Measurements from ENCODE around the gene MPG. TPM values are rescaled to one million over a fixed set of nuclear protein-coding genes. Genes with fewer than 3 reads are reported as not detected.

The MPG gene
- total RNA-seq, 1 experiment from 2014 or later = 181 TPM

GRCh38 chr16:59440-60059 lies 18.5 kb upstream of the MPG start:
- Histone ChIP-seq H3K4me3 (ENCODE audit: insufficient read depth, low read depth, low read length) (no peak overlapping the region), H3K36me3 (replicated peaks; ENCODE audit: control insufficient read depth, insufficient read depth, low read length) (peaks cover 30% of the 10 kb centered on the region), H3K27me3 (ENCODE audit: control insufficient read depth, insufficient read depth, low read length) (no peaks in the 10 kb centered on the region)
- DNase-seq = no peak

GRCh38 chr16:60166-60565 lies 17.9 kb upstream of the MPG start:
- Histone ChIP-seq H3K36me3 (replicated peaks; ENCODE audit: control insufficient read depth, insufficient read depth, low read length) (peaks cover 30% of the 10 kb centered on the region), H3K27me3 (ENCODE audit: control insufficient read depth, insufficient read depth, low read length) (no peaks in the 10 kb centered on the region)
- no peak for DNase-seq

GRCh38 chr16:60929-61878 lies 16.8 kb upstream of the MPG start:
- Histone ChIP-seq H3K27me3 (ENCODE audit: control insufficient read depth, insufficient read depth, low read length) (no peaks in the 10 kb centered on the region), H3K36me3 (replicated peaks; ENCODE audit: control insufficient read depth, insufficient read depth, low read length) (peaks cover 22% of the 10 kb centered on the region), H3K4me3 (ENCODE audit: insufficient read depth, low read depth, low read length) (no peak overlapping the region)
- peak; percentile 83 for DNase-seq

More at GRCh38 chr16:60166-60565, 17.9 kb upstream of the MPG start:
- no peak overlapping the region for H3K4me3 ChIP-seq (ENCODE audit: insufficient read depth, low read depth, low read length)

- no peak overlapping the region for H3K4me3 ChIP-seq (ENCODE audit: insufficient read depth, low read depth, low read length)
- H3K36me3 ChIP-seq (replicated peaks; ENCODE audit: control insufficient read depth, insufficient read depth, low read length) = peaks cover 15% of the 10 kb centered on the region
- H3K27me3 ChIP-seq (ENCODE audit: control insufficient read depth, insufficient read depth, low read length) = no peaks in the 10 kb centered on the region
- no peak for DNase-seq
Measured at GRCh38 chr16:61879-62281, 16.1 kb upstream of the MPG start.

- H3K4me3 ChIP-seq (ENCODE audit: insufficient read depth, low read depth, low read length) = no peak overlapping the region
- peaks cover 15% of the 10 kb centered on the region for H3K36me3 ChIP-seq (replicated peaks; ENCODE audit: control insufficient read depth, insufficient read depth, low read length)
- DNase-seq = no peak
- H3K27me3 ChIP-seq (ENCODE audit: control insufficient read depth, insufficient read depth, low read length) = no peaks in the 10 kb centered on the region
Measured at GRCh38 chr16:62283-62967, 15.6 kb upstream of the MPG start.

- DNase-seq = no peak
- Histone ChIP-seq H3K27me3 (ENCODE audit: control insufficient read depth, insufficient read depth, low read length) (no peaks in the 10 kb centered on the region), H3K4me3 (ENCODE audit: insufficient read depth, low read depth, low read length) (no peak overlapping the region), H3K36me3 (replicated peaks; ENCODE audit: control insufficient read depth, insufficient read depth, low read length) (peaks cover 12% of the 10 kb centered on the region)
Measured at GRCh38 chr16:62968-63391, 15.0 kb upstream of the MPG start.

GRCh38 chr16:63466-63865 lies 14.6 kb upstream of the MPG start:
- H3K4me3 ChIP-seq (ENCODE audit: insufficient read depth, low read depth, low read length) = no peak overlapping the region
- H3K36me3 ChIP-seq (replicated peaks; ENCODE audit: control insufficient read depth, insufficient read depth, low read length) = peaks cover 12% of the 10 kb centered on the region
- no peaks in the 10 kb centered on the region for H3K27me3 ChIP-seq (ENCODE audit: control insufficient read depth, insufficient read depth, low read length)
- DNase-seq = no peak

- no peaks in the 10 kb centered on the region for H3K27me3 ChIP-seq (ENCODE audit: control insufficient read depth, insufficient read depth, low read length)
- no peak overlapping the region for H3K4me3 ChIP-seq (ENCODE audit: insufficient read depth, low read depth, low read length)
- peaks cover 9% of the 10 kb centered on the region for H3K36me3 ChIP-seq (replicated peaks; ENCODE audit: control insufficient read depth, insufficient read depth, low read length)
- no peak for DNase-seq
Measured at GRCh38 chr16:63998-64913, 13.8 kb upstream of the MPG start.

GRCh38 chr16:64914-65255 lies 13.1 kb upstream of the MPG start:
- no peak for DNase-seq

GRCh38 chr16:65745-66144 lies 12.3 kb upstream of the MPG start:
- no peaks in the 10 kb centered on the region for H3K27me3 ChIP-seq (ENCODE audit: control insufficient read depth, insufficient read depth, low read length)
- H3K4me3 ChIP-seq (ENCODE audit: insufficient read depth, low read depth, low read length) = no peak overlapping the region
- peak; percentile 96 for DNase-seq
- peaks cover 7% of the 10 kb centered on the region for H3K36me3 ChIP-seq (replicated peaks; ENCODE audit: control insufficient read depth, insufficient read depth, low read length)

More at GRCh38 chr16:64914-65255, 13.1 kb upstream of the MPG start:
- Histone ChIP-seq H3K4me3 (ENCODE audit: insufficient read depth, low read depth, low read length) (no peak overlapping the region), H3K27me3 (ENCODE audit: control insufficient read depth, insufficient read depth, low read length) (no peaks in the 10 kb centered on the region), H3K36me3 (replicated peaks; ENCODE audit: control insufficient read depth, insufficient read depth, low read length) (peaks cover 8% of the 10 kb centered on the region)

- Histone ChIP-seq H3K4me3 (ENCODE audit: insufficient read depth, low read depth, low read length) (no peak overlapping the region), H3K36me3 (replicated peaks; ENCODE audit: control insufficient read depth, insufficient read depth, low read length) (peaks cover 7% of the 10 kb centered on the region), H3K27me3 (ENCODE audit: control insufficient read depth, insufficient read depth, low read length) (no peaks in the 10 kb centered on the region)
- no peak for DNase-seq
Measured at GRCh38 chr16:66309-67182, 11.5 kb upstream of the MPG start.

- Histone ChIP-seq H3K36me3 (replicated peaks; ENCODE audit: control insufficient read depth, insufficient read depth, low read length) (peaks cover 7% of the 10 kb centered on the region), H3K27me3 (ENCODE audit: control insufficient read depth, insufficient read depth, low read length) (no peaks in the 10 kb centered on the region), H3K4me3 (ENCODE audit: insufficient read depth, low read depth, low read length) (no peak overlapping the region)
- no peak for DNase-seq
Measured at GRCh38 chr16:67183-67791, 10.7 kb upstream of the MPG start.
